ENCODE data around the gene YY1. TPM values are rescaled to one million over a fixed set of nuclear protein-coding genes. Genes with fewer than 3 reads are reported as not detected.
A peak's percentile ranks its signal among the peaks of the same experiment; 100 is the strongest.
"Not testable (repeated sequence)": the region's sequence is repeated elsewhere in the genome, so short reads cannot be mapped to it uniquely, and the experiment has no call there.

The YY1 gene
- total RNA-seq, 4 donors from 2014 or later: 40.2 to 61.7 (median 53.2) TPM

DNA sequence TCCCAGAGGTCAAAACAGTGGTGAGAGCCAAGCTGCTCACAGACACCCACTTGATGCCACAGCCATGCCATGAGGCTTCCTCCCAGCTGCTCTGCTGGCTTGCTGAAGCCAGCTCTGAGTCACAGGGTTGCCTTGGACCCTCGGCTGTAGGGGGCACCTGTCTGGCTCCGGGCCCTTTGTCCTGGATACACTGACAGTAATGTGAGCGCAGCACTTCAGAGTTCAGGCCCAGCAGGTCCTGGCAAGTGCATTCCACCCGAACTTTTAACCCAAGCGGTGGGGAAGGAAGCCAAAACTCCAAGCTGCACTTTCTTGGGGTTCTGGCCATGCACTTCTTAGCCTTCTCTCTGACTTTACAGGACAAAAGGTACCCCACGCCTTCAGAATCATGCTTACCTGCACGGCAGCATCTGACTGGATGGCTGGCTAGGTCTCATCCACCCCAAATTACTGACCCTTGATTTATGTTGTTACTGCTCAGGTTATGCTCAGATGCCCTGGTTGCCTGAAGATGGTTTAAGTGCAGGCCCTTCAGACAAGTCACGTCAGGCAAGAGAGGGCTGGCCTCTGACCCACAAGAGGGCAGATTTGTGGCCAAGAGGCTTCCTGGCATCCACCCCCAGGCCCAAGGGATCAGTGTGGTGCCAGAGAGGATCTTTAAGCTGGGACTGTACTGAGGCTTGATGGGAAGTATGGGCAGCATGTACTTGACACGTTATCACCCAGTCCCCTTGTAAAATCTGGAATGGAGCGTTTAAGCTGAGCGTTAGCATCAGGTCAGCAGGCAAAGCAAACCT, 42.5 kb downstream of the YY1 start:
- Histone ChIP-seq H3K9me3 (no peaks in the 10 kb centered on the region), H3K27me3 (no peaks in the 10 kb centered on the region), H3K27ac (no peak overlapping the region), H3K4me1 (no peaks in the 10 kb centered on the region), H3K36me3 (no peaks in the 10 kb centered on the region), H3K4me3 (no peak overlapping the region)
- intact Hi-C loops (cut with DNase I; ENCODE audit: low total_unique reads): no loop called here
- no peak for DNase-seq
- no peak for TF ChIP-seq POLR2A (IDR thresholded peaks at IDR 0.05)
- TF ChIP-seq, protein P1, sequence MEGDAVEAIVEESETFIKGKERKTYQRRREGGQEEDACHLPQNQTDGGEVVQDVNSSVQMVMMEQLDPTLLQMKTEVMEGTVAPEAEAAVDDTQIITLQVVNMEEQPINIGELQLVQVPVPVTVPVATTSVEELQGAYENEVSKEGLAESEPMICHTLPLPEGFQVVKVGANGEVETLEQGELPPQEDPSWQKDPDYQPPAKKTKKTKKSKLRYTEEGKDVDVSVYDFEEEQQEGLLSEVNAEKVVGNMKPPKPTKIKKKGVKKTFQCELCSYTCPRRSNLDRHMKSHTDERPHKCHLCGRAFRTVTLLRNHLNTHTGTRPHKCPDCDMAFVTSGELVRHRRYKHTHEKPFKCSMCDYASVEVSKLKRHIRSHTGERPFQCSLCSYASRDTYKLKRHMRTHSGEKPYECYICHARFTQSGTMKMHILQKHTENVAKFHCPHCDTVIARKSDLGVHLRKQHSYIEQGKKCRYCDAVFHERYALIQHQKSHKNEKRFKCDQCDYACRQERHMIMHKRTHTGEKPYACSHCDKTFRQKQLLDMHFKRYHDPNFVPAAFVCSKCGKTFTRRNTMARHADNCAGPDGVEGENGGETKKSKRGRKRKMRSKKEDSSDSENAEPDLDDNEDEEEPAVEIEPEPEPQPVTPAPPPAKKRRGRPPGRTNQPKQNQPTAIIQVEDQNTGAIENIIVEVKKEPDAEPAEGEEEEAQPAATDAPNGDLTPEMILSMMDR (IDR thresholded peaks at IDR 0.05): no peak

DNA sequence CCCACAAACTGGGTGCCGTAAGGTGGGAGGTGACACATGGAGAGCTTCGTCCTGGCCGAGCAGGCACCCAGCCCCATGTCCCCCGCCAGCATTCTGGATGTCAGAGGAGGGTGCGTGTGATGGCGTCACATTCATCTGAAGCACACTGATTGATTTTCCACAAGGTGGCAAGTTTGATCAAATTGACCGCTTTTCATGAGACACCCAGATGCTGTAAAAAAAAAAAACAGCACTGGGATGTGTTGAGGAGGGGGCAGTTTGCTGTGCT, 43.1 kb downstream of the YY1 start:
- intact Hi-C loops (cut with DNase I; ENCODE audit: low total_unique reads): no loop called here
- no peak for DNase-seq
- no peak for TF ChIP-seq POLR2A (IDR thresholded peaks at IDR 0.05)
- H3K27ac ChIP-seq: no peak overlapping the region
- no peaks in the 10 kb centered on the region for H3K27me3 ChIP-seq
- no peaks in the 10 kb centered on the region for H3K9me3 ChIP-seq
- no peaks in the 10 kb centered on the region for H3K4me1 ChIP-seq
- H3K4me3 ChIP-seq: no peak overlapping the region
- no peaks in the 10 kb centered on the region for H3K36me3 ChIP-seq

DNA sequence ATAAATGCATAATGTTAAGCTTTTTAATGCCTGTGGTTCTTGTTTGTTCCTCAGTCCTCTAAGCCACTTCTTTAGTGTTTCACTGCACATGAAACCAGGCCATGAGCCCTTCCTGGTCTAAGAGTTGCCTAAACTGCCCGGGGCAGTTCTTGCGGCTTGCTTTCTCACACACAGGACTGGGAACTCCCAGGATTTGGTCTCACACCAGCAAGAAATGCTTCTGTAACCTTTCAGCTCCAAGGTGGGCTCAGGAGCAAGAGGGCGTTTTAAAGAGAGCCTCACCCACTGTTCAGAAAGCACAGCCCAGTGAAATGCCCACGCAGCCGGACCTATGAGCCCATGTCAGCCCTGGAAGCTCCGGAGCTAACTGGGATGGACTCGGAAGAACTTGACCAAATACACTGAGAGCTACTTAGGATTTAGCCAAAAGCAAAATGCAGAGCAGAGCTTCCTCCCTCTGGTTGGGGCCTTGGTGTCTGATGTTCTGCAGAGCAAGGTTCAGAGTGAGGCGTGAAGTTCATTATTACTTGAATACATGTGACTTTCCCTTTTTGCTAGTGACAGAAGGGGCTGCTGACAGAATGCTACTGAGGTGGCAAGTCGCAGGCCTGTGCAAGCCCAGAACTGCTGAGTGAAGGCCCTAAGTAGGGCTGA, 43.9 kb downstream of the YY1 start:
- DNase-seq: no peak
- H3K4me3 ChIP-seq: no peak overlapping the region
- intact Hi-C loops (cut with DNase I; ENCODE audit: low total_unique reads): no loop called here
- H3K9me3 ChIP-seq: no peaks in the 10 kb centered on the region
- H3K4me1 ChIP-seq: no peaks in the 10 kb centered on the region
- H3K27ac ChIP-seq: no peak overlapping the region
- no peaks in the 10 kb centered on the region for H3K27me3 ChIP-seq
- H3K36me3 ChIP-seq: no peaks in the 10 kb centered on the region
- TF ChIP-seq, protein P1 (IDR thresholded peaks at IDR 0.05): no peak
- no peak for TF ChIP-seq POLR2A (IDR thresholded peaks at IDR 0.05)

DNA sequence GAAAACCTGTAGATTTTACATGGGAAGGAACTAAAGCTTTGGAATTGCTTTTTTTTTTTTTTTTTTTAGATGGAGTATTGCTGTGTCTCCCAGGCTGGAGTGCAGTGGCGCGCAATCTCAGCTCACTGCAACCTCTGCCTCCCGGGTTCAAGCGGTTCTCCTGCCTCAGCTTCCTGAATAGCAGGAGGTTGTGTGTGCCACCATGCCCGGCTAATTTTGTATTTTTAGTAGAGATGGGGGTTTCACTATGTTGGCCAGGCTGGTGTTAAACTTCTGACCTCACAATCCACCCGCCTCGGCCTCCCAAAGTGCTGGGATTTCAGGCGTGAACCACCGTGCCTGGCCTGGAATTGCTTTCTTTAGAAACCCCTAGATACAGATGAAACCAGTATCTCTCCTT, 44.5 kb downstream of the YY1 start:
- H3K36me3 ChIP-seq; H3K27ac ChIP-seq; H3K4me3 ChIP-seq; H3K27me3 ChIP-seq; DNase-seq; H3K9me3 ChIP-seq; intact Hi-C loops (cut with DNase I; ENCODE audit: low total_unique reads); H3K4me1 ChIP-seq: not testable (repeated sequence)

- DNase-seq: no peak
- peak overlapping the region; percentile 80 to 83 for H3K4me3 ChIP-seq
- intact Hi-C loops (cut with DNase I; ENCODE audit: low total_unique reads): no loop called here
These were observed 45.3 kb downstream of the YY1 start for GRCh38 chr14:100283984-100284881.

More at GRCh38 chr14:100283984-100284881, 45.3 kb downstream of the YY1 start:
- no peak for TF ChIP-seq POLR2A (IDR thresholded peaks at IDR 0.05)
- TF ChIP-seq, protein P1 (IDR thresholded peaks at IDR 0.05): no peak
- Histone ChIP-seq H3K4me1 (no peaks in the 10 kb centered on the region), H3K27ac (peak overlapping the region; percentile 93 to 95), H3K27me3 (no peaks in the 10 kb centered on the region), H3K9me3 (no peaks in the 10 kb centered on the region), H3K36me3 (no peaks in the 10 kb centered on the region)

Data from uterus (tissue), 4 donors.